PC-9 (cell line): ENCODE data around the gene KBTBD8. TPM values are rescaled to one million over a fixed set of nuclear protein-coding genes. Genes with fewer than 3 reads are reported as not detected.

ENCODE experiments used
- BruUV-seq: library from RNA; stranded (reverse); fragments of 400-500 nt; replicated peaks from 2 replicates; lab custom pipeline; 2021; lab: Mats Ljungman, UMichigan
- CTCF ChIA-PET: fragments of 300-600 bp; sonication (Branson Sonifier 250); formaldehyde crosslinking; loops from one replicate; lab custom pipeline; 2022; ENCODE audit warnings: antibody characterized with exemption; lab: Charles Lee
- POLR2A ChIA-PET: fragments of 300-600 bp; sonication (Branson Sonifier 250); formaldehyde crosslinking; loops from one replicate; lab custom pipeline; 2022; ENCODE audit warnings: antibody characterized with exemption; ENCODE audit not compliant: unreplicated experiment; lab: Charles Lee
- DNase-seq, 2 experiments: peaks; one replicate each; pipeline versions ENCODE4 v3.0.0 to v3.0.0-alpha.2; 2015 to 2022; ENCODE audit warnings: mixed read lengths in 1 of 2
- H2AFZ ChIP-seq: fragments of 200-600 bp; sonication (generic); 2 replicates; pipeline ENCODE4 v1.8.1; 2017; ENCODE audit warnings: antibody characterized with exemption
- H3F3A ChIP-seq: fragments of 200-600 bp; sonication (generic); 2 replicates; pipeline ENCODE4 v1.8.1; 2017; ENCODE audit warnings: antibody characterized with exemption, mild to moderate bottlenecking, low read depth; ENCODE audit not compliant: insufficient read depth
- H3K27ac ChIP-seq: fragments of 200-600 bp; sonication (generic); 2 replicates; pipeline ENCODE4 v1.6.1; 2016; ENCODE audit warnings: mixed run types
- H3K27me3 ChIP-seq: fragments of 200-600 bp; sonication (generic); 2 replicates; pipeline ENCODE4 v1.6.1; 2016; ENCODE audit warnings: low read depth, mixed run types; ENCODE audit not compliant: insufficient read depth
- H3K36me3 ChIP-seq: fragments of 200-600 bp; sonication (generic); 2 replicates; pipeline ENCODE4 v1.6.1; 2016; ENCODE audit warnings: low read depth, mixed run types
- H3K4me1 ChIP-seq: fragments of 200-600 bp; sonication (generic); replicated peaks from 2 replicates; pipeline ENCODE4 v1.6.1; 2016; ENCODE audit warnings: mixed run types; ENCODE audit not compliant: insufficient read depth
- H3K4me2 ChIP-seq: fragments of 200-600 bp; sonication (generic); 2 replicates; pipeline ENCODE4 v1.6.1; 2017; ENCODE audit warnings: mixed run types
- H3K4me3 ChIP-seq: fragments of 200-600 bp; sonication (generic); 2 replicates; pipeline ENCODE4 v1.6.1; 2016; ENCODE audit warnings: mixed run types
- H3K79me2 ChIP-seq: fragments of 200-600 bp; sonication (generic); 2 replicates; pipeline ENCODE4 v1.6.1; 2017; ENCODE audit warnings: low read depth, mixed run types
- H3K9me2 ChIP-seq: fragments of 200-600 bp; sonication (generic); 2 replicates; pipeline ENCODE4 v1.8.1; 2017; ENCODE audit warnings: mild to moderate bottlenecking; ENCODE audit not compliant: insufficient read depth
- H3K9me3 ChIP-seq: fragments of 200-600 bp; sonication (generic); 2 replicates; pipeline ENCODE4 v1.8.1; 2016; ENCODE audit warnings: low read depth; ENCODE audit not compliant: insufficient read depth
- H4K20me1 ChIP-seq: fragments of 200-600 bp; sonication (generic); 2 replicates; pipeline ENCODE4 v1.8.1; 2017; ENCODE audit not compliant: insufficient read depth
- EZH2 ChIP-seq: fragments of 200-600 bp; sonication (generic); IDR thresholded peaks from 2 replicates; pipeline ENCODE4 v1.8.0; 2017; ENCODE audit warnings: antibody characterized with exemption, low read depth
- intact Hi-C: fragments of 100-400 bp; cut with micrococcal nuclease; formaldehyde crosslinking; loops from one replicate; pipeline ENCODE4 v1.10.0; 2022; ENCODE audit not compliant: unreplicated experiment
- total RNA-seq: library from RNA; stranded (reverse); gene quantifications from 2 replicates; pipeline ENCODE4 v1.2.3, GENCODE V29; 2021
- TF ChIP-seq, protein P1 (sequence below): fragments of 200-600 bp; sonication (generic); conservative IDR thresholded peaks from 2 replicates; pipeline ENCODE4 v1.6.1; 2017; ENCODE audit warnings: mixed run types, antibody characterized with exemption, mild to moderate bottlenecking, moderate library complexity

KBTBD8 gene
- total RNA-seq, 1 experiment from 2014 or later: not detected

GRCh38 chr3:67033079-67033478 lies 35.0 kb downstream of the KBTBD8 start:
- no peaks in the 10 kb centered on the region for H3F3A ChIP-seq
- no peaks in the 10 kb centered on the region for H4K20me1 ChIP-seq
- intact Hi-C loops: no loop called here
- no peaks in the 10 kb centered on the region for H3K36me3 ChIP-seq
- BruUV-seq: no TSS peak
- no peak overlapping the region for H3K4me2 ChIP-seq
- H3K4me1 ChIP-seq: no peaks in the 10 kb centered on the region
- no peaks in the 10 kb centered on the region for H3K27me3 ChIP-seq
- ChIA-PET POLR2A (no interaction called here), CTCF (no interaction called here)
- no peaks in the 10 kb centered on the region for H3K9me2 ChIP-seq
- no peaks in the 10 kb centered on the region for H3K79me2 ChIP-seq
- no peaks in the 10 kb centered on the region; the same call in 1 of the 2 replicates for H3K9me3 ChIP-seq
- H3K4me3 ChIP-seq: no peak overlapping the region
- no peak overlapping the region for H3K27ac ChIP-seq
- TF ChIP-seq, protein P1, sequence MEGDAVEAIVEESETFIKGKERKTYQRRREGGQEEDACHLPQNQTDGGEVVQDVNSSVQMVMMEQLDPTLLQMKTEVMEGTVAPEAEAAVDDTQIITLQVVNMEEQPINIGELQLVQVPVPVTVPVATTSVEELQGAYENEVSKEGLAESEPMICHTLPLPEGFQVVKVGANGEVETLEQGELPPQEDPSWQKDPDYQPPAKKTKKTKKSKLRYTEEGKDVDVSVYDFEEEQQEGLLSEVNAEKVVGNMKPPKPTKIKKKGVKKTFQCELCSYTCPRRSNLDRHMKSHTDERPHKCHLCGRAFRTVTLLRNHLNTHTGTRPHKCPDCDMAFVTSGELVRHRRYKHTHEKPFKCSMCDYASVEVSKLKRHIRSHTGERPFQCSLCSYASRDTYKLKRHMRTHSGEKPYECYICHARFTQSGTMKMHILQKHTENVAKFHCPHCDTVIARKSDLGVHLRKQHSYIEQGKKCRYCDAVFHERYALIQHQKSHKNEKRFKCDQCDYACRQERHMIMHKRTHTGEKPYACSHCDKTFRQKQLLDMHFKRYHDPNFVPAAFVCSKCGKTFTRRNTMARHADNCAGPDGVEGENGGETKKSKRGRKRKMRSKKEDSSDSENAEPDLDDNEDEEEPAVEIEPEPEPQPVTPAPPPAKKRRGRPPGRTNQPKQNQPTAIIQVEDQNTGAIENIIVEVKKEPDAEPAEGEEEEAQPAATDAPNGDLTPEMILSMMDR: no peak
- TF ChIP-seq EZH2: no peak
- no peak overlapping the region for H2AFZ ChIP-seq
- DNase-seq: no peak

- Histone ChIP-seq H3K4me3 (no peak overlapping the region), H3K9me2 (no peaks in the 10 kb centered on the region), H3K27ac (no peak overlapping the region), H3K9me3 (no peaks in the 10 kb centered on the region; the same call in 1 of the 2 replicates), H2AFZ (no peak overlapping the region), H3K36me3 (no peaks in the 10 kb centered on the region), H3K27me3 (no peaks in the 10 kb centered on the region), H3K4me2 (no peak overlapping the region), H3K79me2 (no peaks in the 10 kb centered on the region), H4K20me1 (no peaks in the 10 kb centered on the region), H3F3A (no peaks in the 10 kb centered on the region), H3K4me1 (no peaks in the 10 kb centered on the region)
- CTCF ChIA-PET: no interaction called here
- no peak for DNase-seq
- intact Hi-C loops: no loop called here
- POLR2A ChIA-PET: no interaction called here
- BruUV-seq: no TSS peak
- no peak for TF ChIP-seq EZH2
- TF ChIP-seq, protein P1: no peak
Observed at GRCh38 chr3:67034371-67034770, 36.3 kb downstream of the KBTBD8 start.

DNA sequence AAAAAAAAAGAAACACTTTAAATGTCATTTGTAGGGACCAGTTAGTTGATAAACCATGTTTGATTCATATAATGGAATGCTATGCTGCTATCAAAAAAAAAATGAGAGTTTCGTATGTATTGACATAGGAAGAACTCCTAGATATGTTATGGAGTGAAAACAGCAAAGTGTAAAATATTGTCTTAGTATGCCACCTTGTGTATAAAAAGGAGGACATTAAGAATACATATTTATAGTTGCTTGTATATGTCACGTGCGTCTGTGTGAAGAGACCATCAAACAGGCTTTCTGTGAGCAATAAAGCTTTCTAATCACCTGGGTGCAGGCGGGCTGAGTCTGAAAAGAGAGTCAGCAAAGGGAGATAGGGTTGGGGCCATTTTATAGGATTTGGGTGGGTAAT lies 39.5 kb downstream of the KBTBD8 start:
- Histone ChIP-seq H3K79me2 (no peaks in the 10 kb centered on the region), H3K27me3 (peaks cover 15% of the 10 kb centered on the region), H3K4me2 (no peak overlapping the region), H4K20me1 (no peaks in the 10 kb centered on the region), H3K9me3 (no peaks in the 10 kb centered on the region; the same call in 1 of the 2 replicates), H3K9me2 (no peaks in the 10 kb centered on the region), H3K4me1 (no peaks in the 10 kb centered on the region), H3K27ac (no peak overlapping the region), H3K36me3 (no peaks in the 10 kb centered on the region), H3K4me3 (no peak overlapping the region), H2AFZ (no peak overlapping the region), H3F3A (no peaks in the 10 kb centered on the region)
- ChIA-PET POLR2A (no interaction called here), CTCF (no interaction called here)
- intact Hi-C loops: no loop called here
- DNase-seq: no peak
- no TSS peak for BruUV-seq
- TF ChIP-seq, protein P1: no peak
- no peak for TF ChIP-seq EZH2
